GM12878 (cell line): ENCODE measurements around the gene TSHZ3. TPM values are rescaled to one million over a fixed set of nuclear protein-coding genes. Genes with fewer than 3 reads are reported as not detected.

Source experiments
- ATAC-seq: fragments of 200-7000 bp; cut with Tn5 transposase; 3 replicates; pipeline ENCODE4 v1.9.1; 2020; ENCODE audit warnings: mild to moderate bottlenecking, moderate library complexity
- BruUV-seq: library from RNA; stranded (reverse); fragments of 400-500 nt; replicated peaks from 2 replicates; lab custom pipeline; 2021; lab: Mats Ljungman, UMichigan
- CTCF ChIA-PET: fragments of 300-600 bp; sonication (Branson Sonifier 250); formaldehyde crosslinking; extraction: SDS; loops from one replicate; lab custom pipeline; 2021; ENCODE audit warnings: inconsistent platforms; lab: Yijun Ruan, JAX
- POLR2A ChIA-PET: fragments of 350-600 bp; formaldehyde crosslinking; extraction: SDS; loops from one replicate; lab custom pipeline; 2021; ENCODE audit warnings: inconsistent platforms; lab: Charles Lee
- RAD21 ChIA-PET: fragments of 300-600 bp; sonication (Branson Sonifier 250); formaldehyde crosslinking; loops from one replicate; lab custom pipeline; 2023; ENCODE audit warnings: antibody characterized with exemption; ENCODE audit not compliant: unreplicated experiment; lab: Charles Lee
- SMC1A ChIA-PET: fragments of 300-600 bp; sonication (Branson Sonifier 250); formaldehyde crosslinking; loops from one replicate; lab custom pipeline; 2023; ENCODE audit not compliant: unreplicated experiment, uncharacterized antibody; lab: Charles Lee
- DNase-seq: peaks from one replicate; pipeline ENCODE4 v3.0.0-alpha.2; 2011; ENCODE audit warnings: low read depth, low spot score
- FAIRE-seq: peaks from 3 replicates; lab custom pipeline; 2011; peaks lifted over from hg19 to GRCh38; lab: Jason Lieb, UNC
- H2AFZ ChIP-seq: 2 replicates; pipeline ENCODE4 v1.6.0; 2011; ENCODE audit warnings: low read depth, low read length, control low read depth; ENCODE audit not compliant: control insufficient read depth
- H3K27ac ChIP-seq: 2 replicates; pipeline ENCODE4 v1.5.1; 2011; ENCODE audit warnings: control low read depth; ENCODE audit not compliant: control insufficient read depth, insufficient read depth
- H3K27me3 ChIP-seq, 2 experiments: replicated peaks in 1 of 2; 2 replicates each; pipeline versions ENCODE4 v1.6.0 to v1.6.1; 2011; ENCODE audit warnings: low read length in 1 of 2; ENCODE audit not compliant: control insufficient read depth in 2 of 2, insufficient read depth in 2 of 2
- H3K36me3 ChIP-seq, 2 experiments: 2 replicates each; pipeline ENCODE4 v1.5.1; 2011; ENCODE audit warnings: low read length in 1 of 2; ENCODE audit not compliant: control insufficient read depth in 2 of 2, insufficient read depth in 2 of 2
- H3K4me1 ChIP-seq: 2 replicates; pipeline ENCODE4 v1.6.1; 2011; ENCODE audit warnings: mild to moderate bottlenecking, low read length, moderate library complexity, mixed read lengths; ENCODE audit not compliant: control insufficient read depth, insufficient read depth
- H3K4me2 ChIP-seq: 2 replicates; pipeline ENCODE4 v1.6.0; 2011; ENCODE audit warnings: control low read depth; ENCODE audit not compliant: control insufficient read depth, insufficient read depth
- H3K4me3 ChIP-seq: fragments of 200-600 bp; sonication (generic); 2 replicates; pipeline ENCODE4 v1.5.1; 2016
- H3K79me2 ChIP-seq: 2 replicates; pipeline ENCODE4 v1.6.0; 2011; ENCODE audit warnings: low read length; ENCODE audit not compliant: control insufficient read depth, insufficient read depth
- H3K9ac ChIP-seq: 2 replicates; pipeline ENCODE4 v1.8.0; 2011; ENCODE audit warnings: low read length, control low read depth, mixed read lengths; ENCODE audit not compliant: control insufficient read depth, insufficient read depth
- H3K9me3 ChIP-seq: replicated peaks from 3 replicates; pipeline ENCODE4 v1.5.1; 2011; ENCODE audit warnings: mild to moderate bottlenecking, low read length; ENCODE audit not compliant: control insufficient read depth, insufficient read depth
- H4K20me1 ChIP-seq: 2 replicates; pipeline ENCODE4 v1.6.0; 2011; ENCODE audit not compliant: control insufficient read depth, insufficient read depth
- ATF7 ChIP-seq: fragments of 450-650 bp; IDR thresholded peaks from 2 replicates; pipeline ENCODE4 v1.6.1; 2016; ENCODE audit warnings: low read depth, mild to moderate bottlenecking
- CREB1 ChIP-seq: IDR thresholded peaks from 2 replicates; pipeline ENCODE4 v1.6.1; 2012; ENCODE audit warnings: low read depth, mild to moderate bottlenecking, inconsistent platforms
- HDAC2 ChIP-seq: fragments of 200-600 bp; sonication (generic); IDR thresholded peaks from 2 replicates; pipeline ENCODE4 v1.6.1; 2017
- PML ChIP-seq: IDR thresholded peaks from 2 replicates; pipeline ENCODE4 v1.6.1; 2012; ENCODE audit warnings: low read length, inconsistent platforms
- RELA ChIP-seq: fragments of 450-650 bp; IDR thresholded peaks from 2 replicates; pipeline ENCODE4 v1.8.0; 2014; ENCODE audit warnings: borderline replicate concordance; ENCODE audit not compliant: partially characterized antibody
- SP1 ChIP-seq: IDR thresholded peaks from one replicate; pipeline ENCODE4 v1.6.1; 2011; ENCODE audit warnings: low read depth, low read length
- SUPT20H ChIP-seq: IDR thresholded peaks from 2 replicates; pipeline ENCODE4 v1.6.1; 2011; ENCODE audit warnings: low read depth, mild to moderate bottlenecking, low read length, moderate library complexity, borderline replicate concordance; ENCODE audit not compliant: control insufficient read depth
- TCF3 ChIP-seq: IDR thresholded peaks from 2 replicates; pipeline ENCODE4 v1.6.1; 2012; ENCODE audit warnings: low read depth, mild to moderate bottlenecking, low read length, borderline replicate concordance; ENCODE audit not compliant: insufficient read depth
- WGBS: methylation state at CpG from one replicate; pipeline ENCODE4 v1.1.6; 2016; ENCODE audit warnings: low lambda C conversion rate; ENCODE audit not compliant: insufficient replicate concordance, insufficient coverage; ENCODE audit errors: missing lambda C conversion rate; 5-methylcytosine and 5-hydroxymethylcytosine counted together
- in situ Hi-C: fragments of 300-500 bp; cut with MboI; formaldehyde crosslinking; loops from 9 replicates; pipeline ENCODE4 v1.14.3; 2018; ENCODE audit warnings: mixed read lengths
- intact Hi-C: fragments of 100-400 bp; cut with micrococcal nuclease; formaldehyde crosslinking; loops from one replicate; pipeline ENCODE4 v1.14.2; 2022; ENCODE audit not compliant: unreplicated experiment
- polyA plus RNA-seq, 11 experiments: library from polyadenylated mRNA; depleted of rRNA in 4 of 11; unstranded in 6 of 11; stranded (reverse) in 5 of 11; fragments of >200 nt; fragmentation: Nextera tagmentation in 4 of 11; fragmentation: Illumina TruSeq in 1 of 11; extraction: Ambion mirVana in 4 of 11; extraction: Trizol in 1 of 11; gene quantifications; 1 replicate in 1 of 11; 2 replicates in 10 of 11; pipeline versions ENCODE4 v1.2.1 to v1.2.3, GENCODE V29; 2011 to 2016; ENCODE audit warnings: inconsistent platforms in 2 of 11, missing spikeins in 2 of 11, low read depth in 1 of 11
- total RNA-seq, 4 experiments: library from RNA; depleted of rRNA in 3 of 4; stranded (reverse); fragments of >200 nt in 3 of 4; fragmentation: Illumina TruSeq in 1 of 4; extraction: Trizol in 1 of 4; gene quantifications; 2 replicates each; pipeline versions ENCODE4 v1.2.1 to v1.2.3, GENCODE V29; 2013 to 2021
- TF ChIP-seq, protein P1 (sequence below): IDR thresholded peaks from 2 replicates; pipeline ENCODE4 v1.6.1; 2011; ENCODE audit warnings: borderline replicate concordance, low read depth, mild to moderate bottlenecking, moderate library complexity, mixed read lengths, low read length; ENCODE audit not compliant: insufficient read depth; ENCODE audit errors: extremely low read length
- TF ChIP-seq, protein P2 (sequence below): IDR thresholded peaks from 2 replicates; pipeline ENCODE4 v1.6.1; 2012; ENCODE audit warnings: low read depth, low read length, improper control_type of control experiment

Gene TSHZ3
- total and polyA plus RNA-seq, 10 of the 15 experiments (the other 5 are each of a cell fraction or from before 2014, with no cell fraction given): 0.23 TPM; not detected in 9

DNA sequence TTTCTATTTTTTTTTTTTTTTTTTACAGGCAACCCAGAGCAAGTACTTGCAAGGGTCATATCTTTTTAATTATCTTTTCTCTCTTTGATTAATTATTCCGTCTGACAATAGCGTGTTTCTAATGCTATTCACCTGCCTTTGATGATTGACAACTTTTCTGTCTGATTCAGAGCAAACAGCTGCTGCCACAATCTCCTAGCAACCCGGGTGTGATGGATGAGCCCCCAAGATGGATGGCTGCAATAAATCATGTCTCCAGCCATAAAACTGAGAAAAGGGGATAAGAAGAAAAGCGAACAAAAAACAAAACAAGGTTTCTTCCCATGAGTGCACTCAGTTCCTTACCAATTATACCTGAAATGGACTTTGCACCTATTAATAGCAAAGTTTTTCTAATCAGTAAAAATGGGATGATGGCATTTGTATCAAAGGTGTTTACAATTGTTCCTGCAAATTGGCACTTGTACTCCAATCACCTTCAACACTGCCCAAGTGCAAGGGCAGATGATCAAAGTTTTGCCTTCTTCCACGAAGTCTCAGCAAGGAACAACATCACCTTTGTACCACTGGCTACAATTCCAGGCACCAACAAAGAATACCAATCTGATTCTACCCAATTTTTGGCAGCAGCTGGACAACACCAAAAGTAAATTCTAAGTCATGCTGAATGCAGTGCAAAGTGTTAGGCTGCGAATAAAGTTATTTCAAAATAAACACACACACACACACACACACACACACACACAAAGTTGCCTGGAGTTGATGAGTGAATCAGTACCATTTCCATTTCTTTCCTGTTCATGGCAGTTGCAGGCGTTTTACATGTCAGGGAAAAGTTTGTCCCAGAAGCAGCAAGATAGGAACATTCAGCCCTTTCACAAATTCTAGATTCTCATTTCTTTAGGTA, 12.0 kb downstream of the TSHZ3 start:
- Histone ChIP-seq H3K9me3 (no peaks in the 10 kb centered on the region), H3K4me2 (no peak overlapping the region), H3K36me3 (no peaks in the 10 kb centered on the region), H3K4me3 (no peak overlapping the region), H3K27me3 (no peaks in the 10 kb centered on the region), H3K79me2 (no peaks in the 10 kb centered on the region), H3K4me1 (no peaks in the 10 kb centered on the region), H4K20me1 (no peaks in the 10 kb centered on the region), H3K27ac (no peak overlapping the region), H3K9ac (no peak overlapping the region), H2AFZ (no peak overlapping the region)
- SMC1A ChIA-PET: no interaction called here
- ATAC-seq (no peak), FAIRE-seq (no peak), DNase-seq (no peak)
- no TSS peak for BruUV-seq
- POLR2A ChIA-PET: no interaction called here
- RAD21 ChIA-PET: no interaction called here
- intact Hi-C loops (no loop called here), in situ Hi-C loops (no loop called here)
- TF ChIP-seq PML (no peak), SUPT20H (no peak)
- WGBS: 0% methylated on average over 7 of the region's 7 CpGs
- CTCF ChIA-PET: no interaction called here

DNA sequence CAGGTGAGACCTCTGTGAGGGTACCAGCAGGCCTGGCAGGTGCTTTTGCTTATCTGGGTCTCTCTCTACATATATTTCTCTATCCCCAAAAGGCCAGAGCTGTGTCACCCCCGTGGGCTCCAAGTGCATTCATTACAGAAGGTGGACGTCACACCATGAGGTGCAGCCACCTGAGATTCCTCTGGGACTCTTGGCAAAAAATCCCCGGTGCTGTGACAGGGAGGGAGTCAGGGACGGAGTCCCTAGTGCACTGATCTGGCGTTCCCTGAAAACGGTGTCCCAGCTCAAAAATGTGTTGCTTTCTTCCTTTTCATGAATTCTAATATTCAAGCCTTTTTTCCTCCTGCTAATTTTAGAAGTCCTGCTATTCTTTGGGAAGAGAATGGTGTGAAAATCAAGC, 13.5 kb downstream of the TSHZ3 start:
- Histone ChIP-seq H3K36me3 (no peaks in the 10 kb centered on the region), H3K79me2 (no peaks in the 10 kb centered on the region), H3K27me3 (no peaks in the 10 kb centered on the region), H3K4me3 (no peak overlapping the region)
- WGBS: 15% methylated on average over 6 of the region's 6 CpGs
- in situ Hi-C loops: no loop called here
- TF ChIP-seq SP1 (no peak), RELA (no peak), TCF3 (no peak), HDAC2 (no peak), CREB1 (no peak), ATF7 (no peak)
- TF ChIP-seq, protein P1, sequence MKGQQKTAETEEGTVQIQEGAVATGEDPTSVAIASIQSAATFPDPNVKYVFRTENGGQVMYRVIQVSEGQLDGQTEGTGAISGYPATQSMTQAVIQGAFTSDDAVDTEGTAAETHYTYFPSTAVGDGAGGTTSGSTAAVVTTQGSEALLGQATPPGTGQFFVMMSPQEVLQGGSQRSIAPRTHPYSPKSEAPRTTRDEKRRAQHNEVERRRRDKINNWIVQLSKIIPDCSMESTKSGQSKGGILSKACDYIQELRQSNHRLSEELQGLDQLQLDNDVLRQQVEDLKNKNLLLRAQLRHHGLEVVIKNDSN: no peak
- TF ChIP-seq, protein P2, sequence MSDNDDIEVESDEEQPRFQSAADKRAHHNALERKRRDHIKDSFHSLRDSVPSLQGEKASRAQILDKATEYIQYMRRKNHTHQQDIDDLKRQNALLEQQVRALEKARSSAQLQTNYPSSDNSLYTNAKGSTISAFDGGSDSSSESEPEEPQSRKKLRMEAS: no peak
- TF ChIP-seq, all 136 proteins: peak for 0
- DNase-seq: no peak
- Histone ChIP-seq H3K9ac (no peak overlapping the region), H3K9me3 (no peaks in the 10 kb centered on the region), H3K27ac (no peak overlapping the region), H3K4me1 (no peaks in the 10 kb centered on the region), H4K20me1 (no peaks in the 10 kb centered on the region), H2AFZ (no peak overlapping the region), H3K4me2 (no peak overlapping the region)
- ChIA-PET RAD21 (no interaction called here), POLR2A (no interaction called here), SMC1A (no interaction called here), CTCF (no interaction called here)
- no peak for ATAC-seq
- BruUV-seq: no TSS peak
- no peak for FAIRE-seq
- intact Hi-C loops: no loop called here
